GM12872 (cell line): ENCODE data around the gene MCUB.

Experiments
- CTCF ChIP-seq: IDR thresholded peaks from 3 replicates; pipeline ENCODE4 v1.5.1; 2011; ENCODE audit warnings: low read depth, mild to moderate bottlenecking, low read length, moderate library complexity; ENCODE audit not compliant: insufficient read depth

The MCUB gene

GRCh38 chr4:109616243-109616642 is 56.2 kb downstream of the MCUB start:
- TF ChIP-seq CTCF, result no peak

- TF ChIP-seq CTCF, result no peak
Measured at GRCh38 chr4:109622626-109623025, 62.6 kb downstream of the MCUB start.

GRCh38 chr4:109624536-109624935 is 64.5 kb downstream of the MCUB start:
- no peak for TF ChIP-seq CTCF

GRCh38 chr4:109627361-109627760 is 67.3 kb downstream of the MCUB start:
- no peak for TF ChIP-seq CTCF

- TF ChIP-seq CTCF, result no peak
Measured at GRCh38 chr4:109629775-109630174, 69.7 kb downstream of the MCUB start.

- no peak for TF ChIP-seq CTCF
Measured at GRCh38 chr4:109631532-109632108, 71.6 kb downstream of the MCUB start.

- TF ChIP-seq CTCF, result no peak
Measured at GRCh38 chr4:109640644-109641043, 80.6 kb downstream of the MCUB start.
